Muscle layer of colon (tissue), 2 donors: ENCODE results near the gene TST.

Experiments used
- H3K27ac ChIP-seq: one replicate; pipeline ENCODE4 v1.7.0; 2013; ENCODE audit warnings: low read depth, mild to moderate bottlenecking, low read length, moderate library complexity
- H3K27me3 ChIP-seq, 2 donors: one replicate each; pipeline ENCODE4 v1.7.0; 2013; ENCODE audit warnings: low read length in 2 of 2, mild to moderate bottlenecking in 2 of 2; ENCODE audit not compliant: insufficient read depth in 2 of 2, control insufficient read depth in 1 of 2
- H3K36me3 ChIP-seq: one replicate; pipeline ENCODE4 v1.7.0; 2013; ENCODE audit warnings: mild to moderate bottlenecking, low read length; ENCODE audit not compliant: insufficient read depth
- H3K4me1 ChIP-seq: one replicate; pipeline ENCODE4 v1.7.0; 2013; ENCODE audit warnings: mild to moderate bottlenecking, low read length; ENCODE audit not compliant: insufficient read depth
- H3K4me3 ChIP-seq, 2 donors: one replicate each; pipeline ENCODE4 v1.7.0; 2013; ENCODE audit warnings: low read length in 2 of 2, low read depth in 1 of 2, mild to moderate bottlenecking in 1 of 2, moderate library complexity in 1 of 2
- H3K9ac ChIP-seq: one replicate; pipeline ENCODE4 v1.7.0; 2013; ENCODE audit warnings: low read length
- H3K9me3 ChIP-seq: one replicate; pipeline ENCODE4 v1.7.0; 2013; ENCODE audit warnings: mild to moderate bottlenecking, low read length
- donor health status: abdominal sarcoma.
- donor health status: Adenocarcinoma of cecum.

TST gene

DNA sequence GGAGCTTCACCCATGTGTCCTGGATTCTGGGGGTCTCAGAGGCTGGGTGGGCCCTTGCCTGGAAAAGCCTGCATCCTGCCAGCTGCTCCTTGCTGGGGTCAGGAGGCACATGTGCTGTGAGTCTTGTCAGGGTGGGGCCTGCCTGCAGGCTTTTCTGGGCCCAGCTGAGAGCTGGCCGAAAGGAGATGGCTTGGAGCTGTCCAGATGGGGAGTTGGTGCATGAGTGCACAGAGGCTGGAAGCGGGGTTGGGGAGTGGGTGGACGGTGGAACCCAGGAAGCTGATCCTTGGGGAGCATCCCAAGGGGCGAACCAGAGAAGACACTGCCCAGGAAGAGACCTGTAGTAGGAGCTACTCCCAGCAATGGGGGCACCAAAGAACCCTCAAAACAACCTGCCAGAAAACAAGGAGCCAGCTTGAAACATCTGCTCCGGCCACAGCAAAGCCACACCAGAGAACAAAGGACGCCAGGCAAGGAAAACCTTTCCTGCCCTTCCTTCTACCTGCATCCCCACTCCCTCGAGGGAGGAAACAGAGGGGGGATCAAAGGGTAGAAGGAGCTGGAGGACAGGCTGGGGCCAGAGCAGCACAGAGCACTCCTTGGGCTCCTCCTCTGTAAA lies 24.1 kb upstream of the TST start:
- Histone ChIP-seq H3K9me3 (no peaks in the 10 kb centered on the region), H3K9ac (no peak overlapping the region), H3K27ac (no peak overlapping the region)

DNA sequence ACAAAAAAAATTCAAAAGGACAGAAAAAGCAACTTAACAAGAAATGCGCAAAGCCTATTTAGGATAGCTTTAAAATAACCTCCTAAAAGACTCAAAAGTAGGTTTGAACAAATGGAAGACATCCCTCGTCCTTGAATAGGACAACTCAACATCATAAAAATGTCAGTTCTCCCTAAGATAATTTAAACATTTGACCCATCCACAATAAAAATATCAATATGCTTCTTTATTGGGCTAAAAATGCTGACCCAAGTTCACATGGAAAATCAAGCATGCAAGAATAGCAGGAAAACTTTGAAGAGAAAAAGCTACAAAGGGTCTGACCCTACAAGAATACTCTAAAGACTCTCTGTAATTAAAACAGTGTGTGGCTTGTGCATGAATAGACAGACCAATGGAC lies 20.2 kb upstream of the TST start:
- no peak overlapping the region for H3K27ac ChIP-seq
- H3K4me1 ChIP-seq = no peaks in the 10 kb centered on the region
- H3K27me3 ChIP-seq = peaks cover 8 to 12% of the 10 kb centered on the region in 2 donors
- no peaks in the 10 kb centered on the region for H3K9me3 ChIP-seq
- H3K9ac ChIP-seq = no peak overlapping the region
- H3K4me3 ChIP-seq = no peak overlapping the region
- no peaks in the 10 kb centered on the region for H3K36me3 ChIP-seq

More for the DNA sequence above, 24.1 kb upstream of the TST start:
- Histone ChIP-seq H3K4me1 (no peaks in the 10 kb centered on the region), H3K27me3 (peaks cover 0 to 6% of the 10 kb centered on the region in 2 donors), H3K36me3 (no peaks in the 10 kb centered on the region), H3K4me3 (no peak overlapping the region)

DNA sequence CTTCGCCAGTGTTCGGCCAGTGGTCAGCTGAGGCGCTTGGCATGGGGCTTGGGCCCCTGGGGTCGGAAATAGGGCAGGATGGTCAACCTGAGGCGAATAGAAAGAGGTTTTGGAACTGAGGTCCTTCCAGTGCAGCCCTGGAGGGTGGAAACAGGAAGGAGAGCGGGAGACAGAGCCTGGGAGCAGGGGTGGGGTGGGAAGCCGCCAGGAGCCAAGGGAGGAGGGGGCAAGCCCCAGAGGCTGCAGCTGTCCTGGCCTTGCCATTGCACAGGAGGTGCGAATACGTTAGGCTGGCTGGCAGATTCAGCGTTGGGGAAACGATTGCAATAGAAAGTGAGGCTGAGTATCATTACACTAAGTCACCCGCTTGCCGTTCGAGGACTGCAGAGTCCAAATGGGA lies 18.4 kb upstream of the TST start:
- no peak overlapping the region for H3K4me3 ChIP-seq
- H3K9ac ChIP-seq = no peak overlapping the region
- H3K27me3 ChIP-seq = peaks cover 6 to 8% of the 10 kb centered on the region in 2 donors
- H3K4me1 ChIP-seq = no peaks in the 10 kb centered on the region
- no peak overlapping the region for H3K27ac ChIP-seq
- no peaks in the 10 kb centered on the region for H3K9me3 ChIP-seq
- H3K36me3 ChIP-seq = no peaks in the 10 kb centered on the region

DNA sequence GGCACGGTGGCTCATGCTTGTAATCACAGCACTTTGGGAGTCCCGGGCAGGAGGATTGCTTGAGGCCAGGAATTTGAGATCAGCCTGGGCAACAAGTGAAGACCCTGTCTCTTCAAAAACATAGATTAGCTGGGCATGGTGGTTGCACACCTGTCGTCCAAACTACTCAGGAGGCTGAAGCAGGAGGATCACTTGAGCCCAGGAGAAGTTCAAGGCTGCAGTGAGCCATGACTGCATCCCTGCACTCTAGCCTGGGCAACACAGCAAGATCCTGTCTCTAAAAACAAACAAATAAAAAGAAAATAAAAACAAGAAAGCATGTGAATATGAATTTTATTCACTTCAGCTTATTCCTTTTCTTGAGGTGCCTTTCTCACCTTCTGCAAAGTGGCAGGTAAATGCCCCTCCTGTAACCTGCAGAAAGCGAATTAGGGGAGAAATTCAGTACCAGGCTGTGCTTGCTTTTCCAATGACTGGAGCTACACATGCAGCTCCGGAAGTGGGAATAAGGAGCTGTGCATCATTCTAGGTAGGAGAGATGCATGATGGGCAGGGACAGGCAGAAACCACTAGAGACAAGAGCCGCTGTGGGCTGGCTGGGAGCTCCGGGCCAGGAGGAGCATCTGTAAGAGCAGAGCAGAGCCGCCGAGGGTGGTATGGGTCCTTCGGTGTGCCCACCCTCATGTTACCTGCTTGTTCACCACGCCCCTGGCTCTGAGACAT lies 17.6 kb upstream of the TST start:
- Histone ChIP-seq H3K27ac (no peak overlapping the region), H3K9me3 (no peaks in the 10 kb centered on the region), H3K4me3 (no peak overlapping the region), H3K27me3 (peaks cover 6 to 8% of the 10 kb centered on the region in 2 donors), H3K36me3 (no peaks in the 10 kb centered on the region), H3K9ac (no peak overlapping the region), H3K4me1 (no peaks in the 10 kb centered on the region)

DNA sequence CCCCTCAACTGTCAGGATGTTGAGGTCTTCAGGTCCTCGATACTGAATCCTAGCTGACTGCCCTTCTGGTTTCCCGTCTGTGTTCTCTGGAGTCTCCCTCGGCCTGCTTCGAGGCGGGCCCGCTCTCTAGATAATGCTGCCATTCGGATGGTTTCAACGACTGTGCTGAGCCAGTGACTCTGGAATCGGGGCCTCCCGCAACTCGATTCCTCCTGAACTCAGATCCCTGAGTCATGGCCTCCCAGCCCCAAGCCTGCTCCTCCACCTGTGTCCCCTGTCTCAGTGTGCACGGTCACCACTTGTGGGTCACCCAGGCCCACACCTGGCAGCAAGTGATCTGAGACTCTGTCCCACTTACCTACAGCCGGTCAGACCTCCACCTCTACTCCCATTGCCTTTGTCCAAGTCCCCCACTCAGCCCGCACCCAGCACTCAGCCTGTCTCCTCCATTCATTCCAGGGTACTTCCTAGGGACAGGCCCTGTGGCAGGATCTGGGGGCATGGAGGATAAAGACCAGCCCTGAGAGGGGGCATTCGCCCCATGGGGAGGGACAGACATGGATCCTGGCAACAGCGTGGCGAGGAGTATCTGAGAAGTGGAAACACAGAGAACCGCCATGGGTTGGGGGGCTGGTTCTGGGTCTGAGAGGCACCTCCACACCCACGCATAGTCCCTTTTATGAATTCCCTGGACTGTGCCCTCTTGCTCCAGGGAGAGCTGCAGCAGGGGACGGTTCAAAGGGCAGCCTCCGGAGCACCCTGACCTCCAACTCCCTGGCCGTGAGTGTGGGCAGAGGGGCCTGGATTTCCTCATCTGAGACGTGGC lies 14.6 kb upstream of the TST start:
- Histone ChIP-seq H3K4me1 (no peaks in the 10 kb centered on the region), H3K4me3 (no peak overlapping the region), H3K36me3 (peaks cover 8% of the 10 kb centered on the region), H3K9ac (no peak overlapping the region), H3K9me3 (no peaks in the 10 kb centered on the region), H3K27ac (no peak overlapping the region), H3K27me3 (peaks cover 6 to 8% of the 10 kb centered on the region in 2 donors)

DNA sequence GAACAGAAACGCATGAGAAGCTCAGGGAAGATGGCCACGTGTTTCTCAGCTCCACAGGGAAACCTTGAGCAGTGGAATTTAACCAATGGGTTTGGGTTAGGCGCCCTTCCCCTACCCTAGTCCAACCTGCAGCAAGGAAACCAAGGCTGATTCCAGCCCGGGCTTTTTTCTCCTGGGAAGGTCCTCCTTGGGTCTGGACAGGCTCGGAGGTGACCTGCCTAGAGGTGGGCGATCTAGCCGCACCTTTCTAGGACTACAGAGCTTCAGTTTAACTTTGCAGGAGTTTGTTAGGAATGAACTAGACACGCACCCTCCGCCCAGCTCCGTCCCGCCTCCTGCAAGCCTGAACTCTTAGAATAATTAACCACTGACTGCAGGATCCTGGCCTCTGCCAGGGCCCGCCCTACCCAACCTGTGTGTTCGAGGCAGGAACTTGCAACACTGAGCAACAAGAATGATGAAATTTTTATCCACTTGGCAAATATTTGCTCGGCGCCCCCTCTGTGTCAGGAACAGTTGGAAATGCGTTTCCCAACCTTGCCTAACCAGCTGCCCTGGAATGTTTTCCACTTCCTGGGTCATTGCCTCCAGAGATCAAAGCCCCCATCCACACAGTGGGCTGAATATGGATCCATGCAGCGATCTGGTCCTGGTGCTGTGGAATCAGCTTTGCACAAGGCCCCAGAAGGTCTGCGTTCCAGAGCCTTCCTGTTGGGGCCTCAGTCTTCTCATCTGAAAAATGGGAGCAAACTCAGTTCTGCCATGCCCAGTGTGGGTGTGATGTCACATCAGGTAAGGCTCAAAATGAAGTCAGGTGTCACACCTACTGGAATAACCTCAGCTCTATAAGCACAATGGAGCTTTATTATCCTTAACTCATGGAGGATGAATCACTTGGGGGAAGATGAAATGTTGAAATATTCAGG lies 13.6 kb upstream of the TST start:
- Histone ChIP-seq H3K4me3 (no peak overlapping the region), H3K9ac (no peak overlapping the region), H3K4me1 (no peaks in the 10 kb centered on the region)

DNA sequence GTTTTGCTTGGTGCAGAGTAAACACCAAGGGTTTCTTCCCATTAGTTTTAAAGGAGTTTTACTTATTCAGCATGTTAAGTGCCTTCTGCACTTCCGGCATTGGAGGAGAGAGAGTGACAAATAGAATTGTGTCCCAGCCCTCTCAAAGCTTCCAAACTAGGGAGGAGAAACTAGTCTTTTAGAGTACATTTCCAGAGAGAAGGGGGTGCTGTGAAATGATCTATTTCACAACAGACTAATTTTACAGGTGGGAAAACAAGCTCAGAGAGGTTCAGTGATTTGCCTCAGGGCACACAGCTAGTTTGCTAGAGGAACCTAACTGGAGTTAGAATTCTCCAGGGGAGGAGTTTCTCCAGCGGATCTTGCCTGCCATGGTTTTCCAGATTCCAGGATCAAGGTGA lies 12.9 kb upstream of the TST start:
- no peaks in the 10 kb centered on the region for H3K4me1 ChIP-seq
- no peak overlapping the region for H3K27ac ChIP-seq
- H3K4me3 ChIP-seq = no peak overlapping the region
- H3K9ac ChIP-seq = no peak overlapping the region
- no peaks in the 10 kb centered on the region for H3K9me3 ChIP-seq
- H3K27me3 ChIP-seq = peaks cover 0 to 2% of the 10 kb centered on the region in 2 donors
- peaks cover 15% of the 10 kb centered on the region for H3K36me3 ChIP-seq

More for the DNA sequence above, 13.6 kb upstream of the TST start:
- H3K27ac ChIP-seq = no peak overlapping the region
- H3K36me3 ChIP-seq = peaks cover 9% of the 10 kb centered on the region
- no peaks in the 10 kb centered on the region for H3K9me3 ChIP-seq
- peaks cover 5 to 8% of the 10 kb centered on the region in 2 donors for H3K27me3 ChIP-seq

DNA sequence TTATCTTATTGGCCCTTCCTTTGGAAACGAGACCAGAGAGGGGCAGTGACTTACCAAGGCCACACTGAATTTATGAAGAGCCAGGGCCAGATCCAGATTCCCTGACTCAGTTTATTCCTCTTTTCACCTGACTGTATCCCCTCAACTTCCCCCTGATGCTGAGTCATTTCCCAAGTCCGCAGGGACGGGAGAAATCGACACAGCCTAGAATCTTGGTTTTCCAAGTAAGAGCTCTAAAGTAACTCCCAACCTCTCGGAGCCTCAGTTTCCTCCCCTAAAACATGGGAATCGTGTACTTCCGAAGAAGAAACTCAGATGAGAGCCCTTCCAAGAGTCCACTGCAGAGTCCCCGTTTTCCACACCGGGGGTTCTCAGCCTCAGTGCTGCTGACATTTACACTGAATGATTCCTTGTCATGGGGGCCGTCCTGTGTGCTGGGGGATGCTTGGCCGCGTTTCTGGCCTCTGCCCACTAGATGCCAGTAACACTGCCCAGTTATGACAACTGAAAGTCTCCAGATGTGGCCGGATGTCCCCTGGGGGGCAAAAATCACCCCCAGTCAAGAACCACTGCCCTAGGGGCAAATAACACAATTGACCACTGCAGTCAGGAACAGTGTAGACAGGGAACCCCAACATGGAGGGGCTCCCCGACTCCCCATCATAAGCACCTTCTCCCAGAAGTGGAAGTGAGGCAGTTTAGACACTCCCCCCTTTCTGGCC lies 11.5 kb upstream of the TST start:
- Histone ChIP-seq H3K4me3 (no peak overlapping the region), H3K9ac (no peak overlapping the region), H3K36me3 (peaks cover 24% of the 10 kb centered on the region), H3K27ac (no peak overlapping the region), H3K9me3 (no peaks in the 10 kb centered on the region), H3K4me1 (no peaks in the 10 kb centered on the region), H3K27me3 (no peaks in the 10 kb centered on the region)

DNA sequence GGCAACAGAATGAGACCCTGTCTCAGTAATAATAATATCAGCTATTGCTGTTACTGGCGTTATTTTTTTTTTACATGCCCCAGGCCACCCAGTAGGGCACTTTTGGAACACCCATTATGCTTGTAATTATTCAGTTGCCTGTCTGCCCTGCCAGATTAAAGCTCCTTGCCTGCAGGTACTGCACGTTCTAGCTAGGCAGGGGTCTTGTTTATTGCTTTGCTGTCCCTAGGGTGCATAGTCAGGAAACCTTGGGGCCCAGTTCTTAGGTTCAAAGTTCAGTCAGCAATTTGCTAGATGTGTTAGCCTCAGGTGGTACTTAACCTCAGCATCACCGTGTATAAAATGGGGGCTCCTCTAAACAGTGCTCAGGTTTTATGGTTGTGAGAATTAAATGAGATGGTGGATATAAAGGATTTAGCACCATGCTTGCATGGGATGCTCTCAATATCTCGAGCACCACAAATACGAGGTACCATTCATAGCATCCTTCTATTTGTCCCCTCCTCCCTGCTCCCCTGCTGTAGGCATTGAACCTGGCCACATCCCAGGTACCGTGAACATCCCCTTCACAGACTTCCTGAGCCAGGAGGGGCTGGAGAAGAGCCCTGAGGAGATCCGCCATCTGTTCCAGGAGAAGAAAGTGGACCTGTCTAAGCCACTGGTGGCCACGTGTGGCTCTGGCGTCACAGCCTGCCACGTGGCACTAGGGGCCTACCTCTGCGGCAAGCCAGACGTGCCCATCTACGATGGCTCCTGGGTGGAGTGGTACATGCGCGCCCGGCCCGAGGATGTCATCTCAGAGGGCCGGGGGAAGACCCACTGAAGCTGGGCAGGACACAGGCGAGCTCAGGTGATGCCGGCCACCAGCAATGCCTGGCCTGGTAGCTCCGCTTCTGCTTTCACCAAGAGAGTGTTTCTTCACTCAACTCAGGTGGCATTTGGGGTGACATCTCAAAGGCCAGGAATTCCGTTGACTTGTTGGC lies 9.7 kb upstream of the TST start:
- peaks cover 37% of the 10 kb centered on the region for H3K36me3 ChIP-seq
- H3K4me3 ChIP-seq = no peak overlapping the region
- H3K27ac ChIP-seq = no peak overlapping the region
- H3K27me3 ChIP-seq = no peaks in the 10 kb centered on the region
- no peaks in the 10 kb centered on the region for H3K4me1 ChIP-seq
- H3K9me3 ChIP-seq = no peaks in the 10 kb centered on the region
- H3K9ac ChIP-seq = no peak overlapping the region

DNA sequence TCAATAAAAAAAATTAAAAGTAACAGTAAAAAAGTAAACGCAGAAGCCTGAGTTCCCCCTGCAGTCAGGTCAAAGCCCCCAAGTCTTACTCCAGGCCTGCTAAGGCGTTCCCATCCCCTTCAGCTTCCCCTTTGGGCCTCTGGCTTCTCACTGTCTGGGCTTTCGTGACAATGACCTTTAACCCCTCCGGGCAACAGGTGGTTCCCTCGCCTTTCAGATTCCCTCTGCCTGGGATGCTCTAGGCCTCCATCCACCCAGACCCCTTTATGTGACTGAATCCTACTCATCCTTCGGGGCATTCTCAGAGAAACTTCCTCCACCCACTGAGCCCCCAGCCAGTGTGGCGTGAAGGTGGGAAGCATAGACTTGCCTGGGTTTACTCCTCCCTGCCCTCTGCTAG lies 8.3 kb upstream of the TST start:
- Histone ChIP-seq H3K4me3 (no peak overlapping the region), H3K36me3 (peaks cover 37% of the 10 kb centered on the region), H3K27ac (no peak overlapping the region), H3K4me1 (no peaks in the 10 kb centered on the region), H3K27me3 (no peaks in the 10 kb centered on the region), H3K9ac (no peak overlapping the region), H3K9me3 (no peaks in the 10 kb centered on the region)
